HepG2 (cell line): ENCODE data around the gene JTB. TPM values are rescaled to one million over a fixed set of nuclear protein-coding genes. Genes with fewer than 3 reads are reported as not detected.

Experiments used
- ISL2 ChIP-seq: sonication (generic); formaldehyde crosslinking; IDR thresholded peaks from 2 replicates; pipeline ENCODE4 v1.5.0; 2020; ENCODE audit warnings: missing genetic modification reagents
- KLF12 ChIP-seq: sonication (generic); formaldehyde crosslinking; IDR thresholded peaks from 2 replicates; pipeline ENCODE4 v1.4.0; 2020; ENCODE audit warnings: missing genetic modification reagents, borderline replicate concordance
- MED1 ChIP-seq: sonication (generic); formaldehyde crosslinking; IDR thresholded peaks from 2 replicates; pipeline ENCODE4 v1.4.0; 2020; ENCODE audit warnings: missing genetic modification reagents
- NCOR1 ChIP-seq: fragments of 200-600 bp; sonication (generic); IDR thresholded peaks from 2 replicates; pipeline ENCODE4 v1.7.0; 2017; ENCODE audit warnings: antibody characterized with exemption, low read length, borderline replicate concordance
- RFXAP ChIP-seq: sonication (generic); formaldehyde crosslinking; IDR thresholded peaks from 2 replicates; pipeline ENCODE4 v1.4.0; 2020; ENCODE audit warnings: missing genetic modification reagents, borderline replicate concordance
- SMAD9 ChIP-seq: sonication (generic); formaldehyde crosslinking; IDR thresholded peaks from 2 replicates; pipeline ENCODE4 v1.5.1; 2020; ENCODE audit warnings: mild to moderate bottlenecking, missing genetic modification reagents
- SMC3 ChIP-seq: IDR thresholded peaks from 2 replicates; pipeline ENCODE4 v1.6.1; 2011; ENCODE audit warnings: low read length, improper control_type of control experiment
- TAF1 ChIP-seq: sonication (generic); formaldehyde crosslinking; IDR thresholded peaks from 2 replicates; pipeline ENCODE4 v1.4.0; 2020; ENCODE audit warnings: missing genetic modification reagents
- ZBTB42 ChIP-seq: sonication (generic); formaldehyde crosslinking; IDR thresholded peaks from 2 replicates; pipeline ENCODE4 v1.5.0; 2020; ENCODE audit warnings: mild to moderate bottlenecking, missing genetic modification reagents
- ZNF564 ChIP-seq: sonication (generic); formaldehyde crosslinking; IDR thresholded peaks from 2 replicates; pipeline ENCODE4 v1.8.1; 2023; ENCODE audit warnings: mild to moderate bottlenecking, missing genetic modification reagents
- polyA plus RNA-seq, 8 experiments: library from polyadenylated mRNA; depleted of rRNA in 3 of 8; stranded (reverse) in 7 of 8; unstranded in 1 of 8; fragments of >200 nt; fragmentation: Illumina TruSeq in 4 of 8; extraction: Trizol in 4 of 8; gene quantifications; 2 replicates each; pipeline versions ENCODE4 v1.2.1 to v1.2.3, GENCODE V29; 2011 to 2016; ENCODE audit warnings: low read depth in 4 of 8, missing spikeins in 1 of 8, mixed read lengths in 1 of 8; ENCODE audit not compliant: insufficient read depth in 1 of 8
- total RNA-seq, 5 experiments: library from RNA; depleted of rRNA; stranded (reverse); fragments of >200 nt; fragmentation: Illumina TruSeq; extraction: Trizol; gene quantifications; 2 replicates each; pipeline ENCODE4 v1.2.3, GENCODE V29; 2016; ENCODE audit warnings: low read depth in 1 of 5
- TF ChIP-seq, protein P1 (sequence below): sonication (generic); formaldehyde crosslinking; IDR thresholded peaks from 2 replicates; pipeline ENCODE4 v1.4.0; 2020; ENCODE audit warnings: low read depth, missing genetic modification reagents
- TF ChIP-seq, protein P2 (sequence below): sonication (generic); formaldehyde crosslinking; IDR thresholded peaks from 2 replicates; pipeline ENCODE4 v1.9.0; 2021; ENCODE audit warnings: missing genetic modification reagents, borderline replicate concordance
- TF ChIP-seq, protein P3 (sequence below): sonication (generic); formaldehyde crosslinking; IDR thresholded peaks from 2 replicates; pipeline ENCODE4 v1.8.1; 2022; ENCODE audit warnings: mild to moderate bottlenecking, missing genetic modification reagents
- TF ChIP-seq, protein P4 (sequence below): sonication (generic); formaldehyde crosslinking; IDR thresholded peaks from 2 replicates; pipeline ENCODE4 v1.4.0; 2020; ENCODE audit warnings: missing genetic modification reagents, borderline replicate concordance
- TF ChIP-seq, protein P5 (sequence below): IDR thresholded peaks from 2 replicates; pipeline ENCODE4 v1.6.1; 2018; ENCODE audit warnings: missing genetic modification reagents, mild to moderate bottlenecking, missing compliant biosample characterization

The JTB gene
- total and polyA plus RNA-seq, 2 of the 13 experiments (the other 11 are each of a cell fraction or from before 2014, with no cell fraction given) = 96.7 to 99.2 TPM

DNA sequence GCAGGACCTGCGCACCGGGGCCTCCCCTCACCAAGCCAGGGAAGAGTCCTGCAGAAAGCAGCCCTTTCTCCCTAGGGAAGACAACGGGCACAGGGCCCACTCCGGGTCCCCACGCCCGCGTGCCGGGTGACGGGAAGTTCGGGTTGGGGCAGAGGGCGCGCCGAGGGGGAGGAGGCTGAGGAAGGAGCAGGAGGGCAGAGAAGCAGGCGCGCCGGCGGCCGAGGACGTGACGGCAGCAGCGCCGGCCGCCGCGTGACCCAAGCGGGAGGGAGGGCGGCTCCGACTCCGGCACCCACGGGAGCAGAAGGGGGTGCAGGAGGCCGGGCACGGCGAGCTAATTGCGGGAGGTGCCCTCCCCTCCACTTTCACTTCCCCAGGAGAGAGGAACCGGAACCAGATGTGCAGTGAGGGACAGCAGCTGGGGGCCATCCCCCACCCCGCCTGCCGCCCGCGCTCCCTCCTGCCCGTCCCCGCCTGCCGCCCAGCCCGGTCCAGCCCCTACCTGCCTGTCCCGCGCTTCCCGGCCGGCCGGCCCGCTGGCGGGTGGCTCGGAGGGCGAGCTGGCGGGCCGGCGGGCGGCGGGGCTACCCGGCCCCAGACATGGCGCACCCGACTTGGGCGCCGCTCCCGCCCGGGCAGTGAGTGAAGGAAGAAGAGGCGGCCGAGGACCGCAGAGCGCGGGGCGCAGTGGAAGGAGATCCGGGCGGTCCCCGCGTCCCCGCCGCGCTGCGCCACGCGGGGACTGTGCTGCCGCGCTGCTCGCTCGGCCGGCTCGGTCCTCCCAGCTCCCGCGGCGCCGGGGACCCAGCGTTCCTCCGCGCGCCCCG is 31.5 kb downstream of the JTB start (continued):
- TF ChIP-seq, protein P1, sequence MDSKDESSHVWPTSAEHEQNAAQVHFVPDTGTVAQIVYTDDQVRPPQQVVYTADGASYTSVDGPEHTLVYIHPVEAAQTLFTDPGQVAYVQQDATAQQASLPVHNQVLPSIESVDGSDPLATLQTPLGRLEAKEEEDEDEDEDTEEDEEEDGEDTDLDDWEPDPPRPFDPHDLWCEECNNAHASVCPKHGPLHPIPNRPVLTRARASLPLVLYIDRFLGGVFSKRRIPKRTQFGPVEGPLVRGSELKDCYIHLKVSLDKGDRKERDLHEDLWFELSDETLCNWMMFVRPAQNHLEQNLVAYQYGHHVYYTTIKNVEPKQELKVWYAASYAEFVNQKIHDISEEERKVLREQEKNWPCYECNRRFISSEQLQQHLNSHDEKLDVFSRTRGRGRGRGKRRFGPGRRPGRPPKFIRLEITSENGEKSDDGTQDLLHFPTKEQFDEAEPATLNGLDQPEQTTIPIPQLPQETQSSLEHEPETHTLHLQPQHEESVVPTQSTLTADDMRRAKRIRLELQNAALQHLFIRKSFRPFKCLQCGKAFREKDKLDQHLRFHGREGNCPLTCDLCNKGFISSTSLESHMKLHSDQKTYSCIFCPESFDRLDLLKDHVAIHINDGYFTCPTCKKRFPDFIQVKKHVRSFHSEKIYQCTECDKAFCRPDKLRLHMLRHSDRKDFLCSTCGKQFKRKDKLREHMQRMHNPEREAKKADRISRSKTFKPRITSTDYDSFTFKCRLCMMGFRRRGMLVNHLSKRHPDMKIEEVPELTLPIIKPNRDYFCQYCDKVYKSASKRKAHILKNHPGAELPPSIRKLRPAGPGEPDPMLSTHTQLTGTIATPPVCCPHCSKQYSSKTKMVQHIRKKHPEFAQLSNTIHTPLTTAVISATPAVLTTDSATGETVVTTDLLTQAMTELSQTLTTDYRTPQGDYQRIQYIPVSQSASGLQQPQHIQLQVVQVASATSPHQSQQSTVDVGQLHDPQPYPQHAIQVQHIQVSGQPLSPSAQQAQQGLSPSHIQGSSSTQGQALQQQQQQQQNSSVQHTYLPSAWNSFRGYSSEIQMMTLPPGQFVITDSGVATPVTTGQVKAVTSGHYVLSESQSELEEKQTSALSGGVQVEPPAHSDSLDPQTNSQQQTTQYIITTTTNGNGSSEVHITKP = no peak
- TF ChIP-seq ISL2 = no peak; the same call in 1 of the 2 replicates
- no peak for TF ChIP-seq SMAD9 (CRISPR knock-in tag)
- no peak for TF ChIP-seq ZNF564
- TF ChIP-seq, protein P2, sequence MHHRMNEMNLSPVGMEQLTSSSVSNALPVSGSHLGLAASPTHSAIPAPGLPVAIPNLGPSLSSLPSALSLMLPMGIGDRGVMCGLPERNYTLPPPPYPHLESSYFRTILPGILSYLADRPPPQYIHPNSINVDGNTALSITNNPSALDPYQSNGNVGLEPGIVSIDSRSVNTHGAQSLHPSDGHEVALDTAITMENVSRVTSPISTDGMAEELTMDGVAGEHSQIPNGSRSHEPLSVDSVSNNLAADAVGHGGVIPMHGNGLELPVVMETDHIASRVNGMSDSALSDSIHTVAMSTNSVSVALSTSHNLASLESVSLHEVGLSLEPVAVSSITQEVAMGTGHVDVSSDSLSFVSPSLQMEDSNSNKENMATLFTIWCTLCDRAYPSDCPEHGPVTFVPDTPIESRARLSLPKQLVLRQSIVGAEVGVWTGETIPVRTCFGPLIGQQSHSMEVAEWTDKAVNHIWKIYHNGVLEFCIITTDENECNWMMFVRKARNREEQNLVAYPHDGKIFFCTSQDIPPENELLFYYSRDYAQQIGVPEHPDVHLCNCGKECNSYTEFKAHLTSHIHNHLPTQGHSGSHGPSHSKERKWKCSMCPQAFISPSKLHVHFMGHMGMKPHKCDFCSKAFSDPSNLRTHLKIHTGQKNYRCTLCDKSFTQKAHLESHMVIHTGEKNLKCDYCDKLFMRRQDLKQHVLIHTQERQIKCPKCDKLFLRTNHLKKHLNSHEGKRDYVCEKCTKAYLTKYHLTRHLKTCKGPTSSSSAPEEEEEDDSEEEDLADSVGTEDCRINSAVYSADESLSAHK (CRISPR knock-in tag) = no peak
- no peak for TF ChIP-seq SMC3
- TF ChIP-seq, protein P3, sequence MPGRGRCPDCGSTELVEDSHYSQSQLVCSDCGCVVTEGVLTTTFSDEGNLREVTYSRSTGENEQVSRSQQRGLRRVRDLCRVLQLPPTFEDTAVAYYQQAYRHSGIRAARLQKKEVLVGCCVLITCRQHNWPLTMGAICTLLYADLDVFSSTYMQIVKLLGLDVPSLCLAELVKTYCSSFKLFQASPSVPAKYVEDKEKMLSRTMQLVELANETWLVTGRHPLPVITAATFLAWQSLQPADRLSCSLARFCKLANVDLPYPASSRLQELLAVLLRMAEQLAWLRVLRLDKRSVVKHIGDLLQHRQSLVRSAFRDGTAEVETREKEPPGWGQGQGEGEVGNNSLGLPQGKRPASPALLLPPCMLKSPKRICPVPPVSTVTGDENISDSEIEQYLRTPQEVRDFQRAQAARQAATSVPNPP (CRISPR knock-in tag) = no peak
- TF ChIP-seq MED1 (CRISPR knock-in tag) = no peak
- TF ChIP-seq NCOR1 = no peak
- no peak for TF ChIP-seq KLF12 (CRISPR knock-in tag)
- TF ChIP-seq ZBTB42 (CRISPR knock-in tag) = peak; percentile 43; the same call in 1 of the 2 replicates
- TF ChIP-seq TAF1 (CRISPR knock-in tag) = no peak; the same call in 1 of the 2 replicates
- TF ChIP-seq, protein P4, sequence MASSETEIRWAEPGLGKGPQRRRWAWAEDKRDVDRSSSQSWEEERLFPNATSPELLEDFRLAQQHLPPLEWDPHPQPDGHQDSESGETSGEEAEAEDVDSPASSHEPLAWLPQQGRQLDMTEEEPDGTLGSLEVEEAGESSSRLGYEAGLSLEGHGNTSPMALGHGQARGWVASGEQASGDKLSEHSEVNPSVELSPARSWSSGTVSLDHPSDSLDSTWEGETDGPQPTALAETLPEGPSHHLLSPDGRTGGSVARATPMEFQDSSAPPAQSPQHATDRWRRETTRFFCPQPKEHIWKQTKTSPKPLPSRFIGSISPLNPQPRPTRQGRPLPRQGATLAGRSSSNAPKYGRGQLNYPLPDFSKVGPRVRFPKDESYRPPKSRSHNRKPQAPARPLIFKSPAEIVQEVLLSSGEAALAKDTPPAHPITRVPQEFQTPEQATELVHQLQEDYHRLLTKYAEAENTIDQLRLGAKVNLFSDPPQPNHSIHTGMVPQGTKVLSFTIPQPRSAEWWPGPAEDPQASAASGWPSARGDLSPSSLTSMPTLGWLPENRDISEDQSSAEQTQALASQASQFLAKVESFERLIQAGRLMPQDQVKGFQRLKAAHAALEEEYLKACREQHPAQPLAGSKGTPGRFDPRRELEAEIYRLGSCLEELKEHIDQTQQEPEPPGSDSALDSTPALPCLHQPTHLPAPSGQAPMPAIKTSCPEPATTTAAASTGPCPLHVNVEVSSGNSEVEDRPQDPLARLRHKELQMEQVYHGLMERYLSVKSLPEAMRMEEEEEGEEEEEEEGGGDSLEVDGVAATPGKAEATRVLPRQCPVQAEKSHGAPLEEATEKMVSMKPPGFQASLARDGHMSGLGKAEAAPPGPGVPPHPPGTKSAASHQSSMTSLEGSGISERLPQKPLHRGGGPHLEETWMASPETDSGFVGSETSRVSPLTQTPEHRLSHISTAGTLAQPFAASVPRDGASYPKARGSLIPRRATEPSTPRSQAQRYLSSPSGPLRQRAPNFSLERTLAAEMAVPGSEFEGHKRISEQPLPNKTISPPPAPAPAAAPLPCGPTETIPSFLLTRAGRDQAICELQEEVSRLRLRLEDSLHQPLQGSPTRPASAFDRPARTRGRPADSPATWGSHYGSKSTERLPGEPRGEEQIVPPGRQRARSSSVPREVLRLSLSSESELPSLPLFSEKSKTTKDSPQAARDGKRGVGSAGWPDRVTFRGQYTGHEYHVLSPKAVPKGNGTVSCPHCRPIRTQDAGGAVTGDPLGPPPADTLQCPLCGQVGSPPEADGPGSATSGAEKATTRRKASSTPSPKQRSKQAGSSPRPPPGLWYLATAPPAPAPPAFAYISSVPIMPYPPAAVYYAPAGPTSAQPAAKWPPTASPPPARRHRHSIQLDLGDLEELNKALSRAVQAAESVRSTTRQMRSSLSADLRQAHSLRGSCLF (CRISPR knock-in tag) = no peak
- TF ChIP-seq RFXAP (CRISPR knock-in tag) = no peak
- TF ChIP-seq, protein P5, sequence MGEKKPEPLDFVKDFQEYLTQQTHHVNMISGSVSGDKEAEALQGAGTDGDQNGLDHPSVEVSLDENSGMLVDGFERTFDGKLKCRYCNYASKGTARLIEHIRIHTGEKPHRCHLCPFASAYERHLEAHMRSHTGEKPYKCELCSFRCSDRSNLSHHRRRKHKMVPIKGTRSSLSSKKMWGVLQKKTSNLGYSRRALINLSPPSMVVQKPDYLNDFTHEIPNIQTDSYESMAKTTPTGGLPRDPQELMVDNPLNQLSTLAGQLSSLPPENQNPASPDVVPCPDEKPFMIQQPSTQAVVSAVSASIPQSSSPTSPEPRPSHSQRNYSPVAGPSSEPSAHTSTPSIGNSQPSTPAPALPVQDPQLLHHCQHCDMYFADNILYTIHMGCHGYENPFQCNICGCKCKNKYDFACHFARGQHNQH = no peak; the same call in 1 of the 2 replicates
